ENCODE data around the gene EZH1.
A peak's percentile ranks its signal among the peaks of the same experiment; 100 is the strongest.

The EZH1 gene

DNA sequence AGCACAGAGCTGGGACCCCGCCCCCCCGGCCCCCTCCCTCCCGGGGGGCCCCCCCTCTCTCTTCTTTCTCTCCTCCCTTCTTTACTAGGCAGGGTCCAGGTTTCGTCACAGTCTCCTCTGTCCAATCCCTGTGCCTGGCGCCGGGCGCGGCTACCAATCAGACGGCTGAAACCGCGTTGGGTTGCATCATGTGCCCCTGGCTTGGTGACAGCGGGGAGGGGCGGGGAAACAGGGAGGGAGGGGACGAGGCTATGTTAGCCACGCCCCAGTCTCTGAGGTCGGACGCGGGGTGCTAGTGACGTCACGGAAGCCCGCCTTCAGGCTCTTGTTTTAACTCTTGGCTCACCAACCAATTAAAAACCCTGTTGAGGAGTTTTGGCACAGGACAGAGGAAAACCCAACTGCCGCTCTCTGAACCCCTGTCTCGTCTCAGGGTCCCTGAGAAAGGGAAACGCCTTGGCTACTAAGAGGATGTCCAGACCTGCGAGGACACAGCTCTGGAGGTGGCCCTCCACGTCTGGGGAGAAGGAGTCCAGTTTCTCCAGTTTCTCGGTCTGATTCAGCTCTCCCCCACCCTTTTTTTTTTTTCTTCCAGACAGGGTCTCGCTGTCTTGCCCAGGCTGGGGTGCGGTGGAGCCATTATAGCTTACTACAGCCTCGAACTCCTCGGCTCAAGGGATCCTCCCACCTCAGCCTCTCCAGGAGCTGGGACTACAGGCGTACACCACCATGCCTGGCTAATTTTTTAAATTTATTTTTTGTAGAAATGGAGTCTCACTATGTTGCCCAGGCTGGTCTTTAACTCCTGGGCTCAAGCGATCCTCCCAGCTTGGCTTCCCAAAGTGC lies 67.6 kb downstream of the EZH1 start:
- peak overlapping the region in 4 of 5 donors; percentile 60 to 82 (median 76) for H3K9ac ChIP-seq (ENCODE audit: low read length in 5 of 5)
- peaks cover 0 to 17% (median 13%) of the 10 kb centered on the region in 5 donors for H3K36me3 ChIP-seq (ENCODE audit: control insufficient read depth in 5 of 5, insufficient read depth in 5 of 5, low read length in 5 of 5)
- H3K4me1 ChIP-seq (ENCODE audit: control insufficient read depth in 5 of 5, insufficient read depth in 5 of 5, low read length in 5 of 5) = peaks cover 7 to 83% (median 74%) of the 10 kb centered on the region in 5 donors
- H3K9me3 ChIP-seq (ENCODE audit: control insufficient read depth in 5 of 5, low read length in 5 of 5) = no peaks in the 10 kb centered on the region
- H3K4me3 ChIP-seq (ENCODE audit: low read depth in 1 of 5, low read length in 5 of 5) = peak overlapping the region; percentile 77 to 96 (median 94)
- peaks cover 0 to 5% (median 5%) of the 10 kb centered on the region in 5 donors for H3K27me3 ChIP-seq (ENCODE audit: control insufficient read depth in 5 of 5, insufficient read depth in 4 of 5, low read length in 5 of 5)
- H3K27ac ChIP-seq (ENCODE audit: low read depth, low read length) = peak overlapping the region; percentile 85

GRCh38 chr17:42676424-42677011 lies 68.3 kb downstream of the EZH1 start, which contains the start of gene PLEKHH3:
Gene PLEKHH3, minus strand, starts transcription at chr17:42676994. Its CDS starts 431 bp downstream, at chr17:42676563.
- H3K4me1 ChIP-seq (ENCODE audit: control insufficient read depth in 5 of 5, insufficient read depth in 5 of 5, low read length in 5 of 5) = peaks cover 7 to 81% (median 68%) of the 10 kb centered on the region in 5 donors
- H3K27ac ChIP-seq (ENCODE audit: low read depth, low read length) = peak within 1 kb of the TSS; percentile 85
- no peaks in the 10 kb centered on the region for H3K9me3 ChIP-seq (ENCODE audit: control insufficient read depth in 5 of 5, low read length in 5 of 5)
- peak within 1 kb of the TSS in 4 of 5 donors; percentile 74 to 91 (median 81) for H3K9ac ChIP-seq (ENCODE audit: low read length in 5 of 5)
- peak within 1 kb of the TSS; percentile 91 to 96 (median 96) for H3K4me3 ChIP-seq (ENCODE audit: low read depth in 1 of 5, low read length in 5 of 5)
- H3K36me3 ChIP-seq (ENCODE audit: control insufficient read depth in 5 of 5, insufficient read depth in 5 of 5, low read length in 5 of 5) = peaks cover 0 to 24% (median 19%) of the 10 kb centered on the region in 5 donors
- peaks cover 0 to 4% (median 0%) of the 10 kb centered on the region in 5 donors for H3K27me3 ChIP-seq (ENCODE audit: control insufficient read depth in 5 of 5, insufficient read depth in 4 of 5, low read length in 5 of 5)

- Histone ChIP-seq H3K4me1 (ENCODE audit: control insufficient read depth in 5 of 5, insufficient read depth in 5 of 5, low read length in 5 of 5) (peaks cover 7 to 77% (median 64%) of the 10 kb centered on the region in 5 donors), H3K9ac (ENCODE audit: low read length in 5 of 5) (peak overlapping the region in 4 of 5 donors; percentile 46 to 91 (median 77)), H3K27me3 (ENCODE audit: control insufficient read depth in 5 of 5, insufficient read depth in 4 of 5, low read length in 5 of 5) (no peaks in the 10 kb centered on the region), H3K27ac (ENCODE audit: low read depth, low read length) (peak overlapping the region; percentile 76), H3K9me3 (ENCODE audit: control insufficient read depth in 5 of 5, low read length in 5 of 5) (no peaks in the 10 kb centered on the region), H3K36me3 (ENCODE audit: control insufficient read depth in 5 of 5, insufficient read depth in 5 of 5, low read length in 5 of 5) (peaks cover 0 to 29% (median 24%) of the 10 kb centered on the region in 5 donors), H3K4me3 (ENCODE audit: low read depth in 1 of 5, low read length in 5 of 5) (peak overlapping the region; percentile 91 to 96 (median 96))
Measured at GRCh38 chr17:42675965-42676423, 68.8 kb downstream of the EZH1 start.

GRCh38 chr17:42675348-42675964 lies 69.4 kb downstream of the EZH1 start:
- H3K27me3 ChIP-seq (ENCODE audit: control insufficient read depth in 5 of 5, insufficient read depth in 4 of 5, low read length in 5 of 5) = no peaks in the 10 kb centered on the region
- peaks cover 7 to 76% (median 62%) of the 10 kb centered on the region in 5 donors for H3K4me1 ChIP-seq (ENCODE audit: control insufficient read depth in 5 of 5, insufficient read depth in 5 of 5, low read length in 5 of 5)
- H3K9me3 ChIP-seq (ENCODE audit: control insufficient read depth in 5 of 5, low read length in 5 of 5) = no peaks in the 10 kb centered on the region
- peak overlapping the region; percentile 91 to 96 (median 96) for H3K4me3 ChIP-seq (ENCODE audit: low read depth in 1 of 5, low read length in 5 of 5)
- H3K9ac ChIP-seq (ENCODE audit: low read length in 5 of 5) = peak overlapping the region in 4 of 5 donors; percentile 46 to 91 (median 77)
- H3K27ac ChIP-seq (ENCODE audit: low read depth, low read length) = peak overlapping the region; percentile 76
- peaks cover 0 to 34% (median 30%) of the 10 kb centered on the region in 5 donors for H3K36me3 ChIP-seq (ENCODE audit: control insufficient read depth in 5 of 5, insufficient read depth in 5 of 5, low read length in 5 of 5)

DNA sequence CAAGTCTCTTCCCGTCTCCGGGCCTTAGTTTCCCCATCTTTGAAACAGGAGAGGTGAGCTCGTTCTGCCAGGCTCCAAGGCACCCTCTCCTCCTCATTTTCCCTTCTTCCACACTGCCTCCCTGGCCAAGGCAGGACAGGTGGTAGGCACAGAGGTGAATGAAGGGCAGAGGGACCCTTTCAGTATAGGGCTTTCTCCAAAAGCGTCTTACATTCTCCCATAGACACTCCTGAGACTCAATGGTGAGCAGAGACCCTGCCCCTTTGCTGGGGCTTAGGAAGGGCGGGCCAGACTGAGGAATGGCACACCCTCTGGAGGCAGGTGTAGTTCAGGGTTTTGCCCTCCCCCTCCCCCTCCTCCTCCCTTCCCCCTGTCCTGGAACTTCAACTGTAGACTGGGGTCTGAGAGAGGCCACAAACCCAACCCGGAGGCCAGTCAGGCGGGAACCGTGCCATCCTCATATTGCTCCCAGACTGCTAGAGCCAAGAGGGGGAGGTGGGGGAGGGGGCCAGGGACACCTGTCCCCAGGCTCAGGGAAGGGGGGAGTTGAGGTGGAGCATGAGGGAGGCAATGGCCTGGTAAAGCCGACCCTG lies 70.0 kb downstream of the EZH1 start:
- Histone ChIP-seq H3K27ac (ENCODE audit: low read depth, low read length) (peak overlapping the region; percentile 76), H3K4me3 (ENCODE audit: low read depth in 1 of 5, low read length in 5 of 5) (peak overlapping the region; percentile 84 to 96 (median 94)), H3K9ac (ENCODE audit: low read length in 5 of 5) (peak overlapping the region; percentile 42 to 91 (median 80)), H3K4me1 (ENCODE audit: control insufficient read depth in 5 of 5, insufficient read depth in 5 of 5, low read length in 5 of 5) (peaks cover 5 to 70% (median 56%) of the 10 kb centered on the region in 5 donors), H3K36me3 (ENCODE audit: control insufficient read depth in 5 of 5, insufficient read depth in 5 of 5, low read length in 5 of 5) (peaks cover 0 to 39% (median 33%) of the 10 kb centered on the region in 5 donors), H3K27me3 (ENCODE audit: control insufficient read depth in 5 of 5, insufficient read depth in 4 of 5, low read length in 5 of 5) (no peaks in the 10 kb centered on the region), H3K9me3 (ENCODE audit: control insufficient read depth in 5 of 5, low read length in 5 of 5) (no peaks in the 10 kb centered on the region)

- H3K27me3 ChIP-seq (ENCODE audit: control insufficient read depth in 5 of 5, insufficient read depth in 4 of 5, low read length in 5 of 5) = no peaks in the 10 kb centered on the region
- H3K9ac ChIP-seq (ENCODE audit: low read length in 5 of 5) = peak overlapping the region in 4 of 5 donors; percentile 42 to 87 (median 72)
- H3K4me1 ChIP-seq (ENCODE audit: control insufficient read depth in 5 of 5, insufficient read depth in 5 of 5, low read length in 5 of 5) = peaks cover 5 to 66% (median 53%) of the 10 kb centered on the region in 5 donors
- peaks cover 0 to 46% (median 40%) of the 10 kb centered on the region in 5 donors for H3K36me3 ChIP-seq (ENCODE audit: control insufficient read depth in 5 of 5, insufficient read depth in 5 of 5, low read length in 5 of 5)
- no peaks in the 10 kb centered on the region for H3K9me3 ChIP-seq (ENCODE audit: control insufficient read depth in 5 of 5, low read length in 5 of 5)
- peak overlapping the region; percentile 76 for H3K27ac ChIP-seq (ENCODE audit: low read depth, low read length)
- peak overlapping the region; percentile 84 to 96 (median 94) for H3K4me3 ChIP-seq (ENCODE audit: low read depth in 1 of 5, low read length in 5 of 5)
Measured at GRCh38 chr17:42673885-42674754, 70.7 kb downstream of the EZH1 start.

- Histone ChIP-seq H3K27ac (ENCODE audit: low read depth, low read length) (peak overlapping the region; percentile 76), H3K4me1 (ENCODE audit: control insufficient read depth in 5 of 5, insufficient read depth in 5 of 5, low read length in 5 of 5) (peaks cover 5 to 66% (median 46%) of the 10 kb centered on the region in 5 donors), H3K27me3 (ENCODE audit: control insufficient read depth in 5 of 5, insufficient read depth in 4 of 5, low read length in 5 of 5) (no peaks in the 10 kb centered on the region), H3K36me3 (ENCODE audit: control insufficient read depth in 5 of 5, insufficient read depth in 5 of 5, low read length in 5 of 5) (peaks cover 0 to 48% (median 41%) of the 10 kb centered on the region in 5 donors), H3K4me3 (ENCODE audit: low read depth in 1 of 5, low read length in 5 of 5) (peak overlapping the region in 3 of 5 donors; percentile 94 to 96 (median 96)), H3K9me3 (ENCODE audit: control insufficient read depth in 5 of 5, low read length in 5 of 5) (no peaks in the 10 kb centered on the region), H3K9ac (ENCODE audit: low read length in 5 of 5) (peak overlapping the region in 1 of 5 donors; percentile 41)
Measured at GRCh38 chr17:42673266-42673884, 71.5 kb downstream of the EZH1 start.

- no peak overlapping the region for H3K9ac ChIP-seq (ENCODE audit: low read length in 5 of 5)
- H3K36me3 ChIP-seq (ENCODE audit: control insufficient read depth in 5 of 5, insufficient read depth in 5 of 5, low read length in 5 of 5) = peaks cover 0 to 58% (median 52%) of the 10 kb centered on the region in 5 donors
- no peaks in the 10 kb centered on the region for H3K9me3 ChIP-seq (ENCODE audit: control insufficient read depth in 5 of 5, low read length in 5 of 5)
- no peak overlapping the region for H3K27ac ChIP-seq (ENCODE audit: low read depth, low read length)
- H3K4me1 ChIP-seq (ENCODE audit: control insufficient read depth in 5 of 5, insufficient read depth in 5 of 5, low read length in 5 of 5) = peaks cover 9 to 70% (median 50%) of the 10 kb centered on the region in 5 donors
- H3K27me3 ChIP-seq (ENCODE audit: control insufficient read depth in 5 of 5, insufficient read depth in 4 of 5, low read length in 5 of 5) = no peaks in the 10 kb centered on the region
- H3K4me3 ChIP-seq (ENCODE audit: low read depth in 1 of 5, low read length in 5 of 5) = no peak overlapping the region
Measured at GRCh38 chr17:42672038-42672437, 72.8 kb downstream of the EZH1 start.

Measured in subcutaneous abdominal adipose tissue (tissue), 5 donors.